ENCODE measurements around the gene RIPOR3. TPM values are rescaled to one million over a fixed set of nuclear protein-coding genes. Genes with fewer than 3 reads are reported as not detected.
A peak's percentile ranks its signal among the peaks of the same experiment; 100 is the strongest.
"Not testable (repeated sequence)": the region's sequence is repeated elsewhere in the genome, so short reads cannot be mapped to it uniquely, and the experiment has no call there.

RIPOR3 gene
- polyA plus RNA-seq, 3 donors: 5.4 to 10.8 (median 5.5) TPM

GRCh38 chr20:50683570-50683969 is 7.8 kb downstream of the RIPOR3 start:
- DNase-seq (ENCODE audit: extremely low read depth in 1 of 11, low read depth in 9 of 11, low spot score in 4 of 11): no peak

- DNase-seq (ENCODE audit: extremely low read depth in 1 of 11, low read depth in 9 of 11, low spot score in 4 of 11): no peak
These were observed 8.3 kb downstream of the RIPOR3 start for GRCh38 chr20:50682947-50683530.

GRCh38 chr20:50682065-50682464 is 9.3 kb downstream of the RIPOR3 start:
- no peak for DNase-seq (ENCODE audit: extremely low read depth in 1 of 11, low read depth in 9 of 11, low spot score in 4 of 11)

GRCh38 chr20:50681359-50682064 is 9.8 kb downstream of the RIPOR3 start:
- DNase-seq (ENCODE audit: extremely low read depth in 1 of 11, low read depth in 9 of 11, low spot score in 4 of 11): no peak

- no peak for DNase-seq (ENCODE audit: extremely low read depth in 1 of 11, low read depth in 9 of 11, low spot score in 4 of 11)
These were observed 11.0 kb downstream of the RIPOR3 start for GRCh38 chr20:50680105-50680960.

GRCh38 chr20:50679753-50680104 is 11.6 kb downstream of the RIPOR3 start:
- DNase-seq (ENCODE audit: extremely low read depth in 1 of 11, low read depth in 9 of 11, low spot score in 4 of 11): no peak

DNA sequence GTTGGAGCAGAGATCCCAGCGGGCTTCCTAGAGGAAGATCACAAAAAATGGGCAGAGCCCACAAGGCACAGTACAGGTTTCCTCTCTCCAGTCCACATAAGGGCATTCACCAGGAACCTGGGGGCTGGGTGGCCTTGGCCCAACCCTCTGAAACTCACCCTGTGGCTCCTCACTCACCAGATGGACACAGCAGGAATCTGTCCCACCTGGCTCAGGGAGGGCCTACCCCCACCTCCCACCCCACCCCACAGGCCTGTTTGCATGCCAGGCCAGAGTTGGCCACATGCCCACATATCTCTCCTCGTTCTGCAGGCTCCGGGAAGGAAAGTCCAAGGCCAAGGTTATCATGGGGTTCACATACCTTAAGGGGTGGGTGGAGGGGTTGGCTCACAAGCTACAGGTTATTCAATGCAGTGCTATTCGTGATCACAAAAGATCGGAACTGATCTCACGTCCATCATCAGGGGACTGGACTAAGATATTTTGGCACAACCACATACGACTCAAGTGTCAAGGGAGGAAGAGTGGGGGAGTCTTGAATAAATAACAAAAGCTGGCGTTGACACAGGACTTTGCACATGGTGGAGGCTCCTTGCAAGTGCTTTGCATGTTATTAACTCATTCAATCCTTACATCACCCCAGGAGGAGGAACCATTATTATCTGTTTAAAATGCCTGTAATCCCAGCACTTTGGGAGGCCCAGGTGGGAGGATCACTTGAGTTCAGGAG is 13.0 kb downstream of the RIPOR3 start:
- DNase-seq (ENCODE audit: extremely low read depth in 1 of 11, low read depth in 9 of 11, low spot score in 4 of 11): no peak

- no peak for DNase-seq (ENCODE audit: extremely low read depth in 1 of 11, low read depth in 9 of 11, low spot score in 4 of 11)
These were observed 14.5 kb downstream of the RIPOR3 start for GRCh38 chr20:50676858-50677257.

GRCh38 chr20:50676377-50676731 is 15.0 kb downstream of the RIPOR3 start:
- DNase-seq (ENCODE audit: extremely low read depth in 1 of 11, low read depth in 9 of 11, low spot score in 4 of 11): not testable (repeated sequence)

DNA sequence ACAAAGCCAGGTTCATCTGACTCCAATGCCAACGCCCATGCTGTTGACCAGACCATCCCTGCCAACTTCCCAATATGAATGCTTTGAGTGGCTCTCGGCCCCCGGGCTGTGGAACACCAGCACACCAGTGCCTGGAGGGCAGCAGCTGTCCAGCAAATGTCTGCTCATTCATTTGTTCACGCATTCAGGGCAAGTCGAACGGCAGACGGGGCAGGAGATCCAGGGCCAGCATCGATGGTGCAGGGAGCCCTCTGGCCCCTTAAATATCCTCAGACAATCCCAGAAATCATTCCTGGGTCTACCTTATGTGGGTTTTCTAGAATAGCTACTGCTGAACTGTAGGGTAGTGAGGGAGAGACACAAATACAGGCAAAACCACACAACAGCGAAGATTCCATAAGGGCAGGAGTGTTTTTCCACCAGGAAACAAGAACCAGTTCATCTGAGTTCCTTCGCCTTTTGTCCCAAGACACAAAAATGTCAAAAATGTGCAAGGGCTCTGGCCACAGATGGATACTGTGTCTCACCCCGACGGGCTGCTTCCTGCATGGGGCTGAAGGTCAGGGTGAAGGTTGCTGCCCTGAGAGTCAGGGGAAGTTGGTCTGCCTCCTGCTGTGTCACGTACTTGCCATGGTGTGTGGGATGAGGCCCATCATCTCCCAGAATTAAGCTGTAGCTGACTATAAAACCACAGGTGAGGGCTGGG is 15.5 kb downstream of the RIPOR3 start:
- DNase-seq (ENCODE audit: extremely low read depth in 1 of 11, low read depth in 9 of 11, low spot score in 4 of 11): no peak

DNA sequence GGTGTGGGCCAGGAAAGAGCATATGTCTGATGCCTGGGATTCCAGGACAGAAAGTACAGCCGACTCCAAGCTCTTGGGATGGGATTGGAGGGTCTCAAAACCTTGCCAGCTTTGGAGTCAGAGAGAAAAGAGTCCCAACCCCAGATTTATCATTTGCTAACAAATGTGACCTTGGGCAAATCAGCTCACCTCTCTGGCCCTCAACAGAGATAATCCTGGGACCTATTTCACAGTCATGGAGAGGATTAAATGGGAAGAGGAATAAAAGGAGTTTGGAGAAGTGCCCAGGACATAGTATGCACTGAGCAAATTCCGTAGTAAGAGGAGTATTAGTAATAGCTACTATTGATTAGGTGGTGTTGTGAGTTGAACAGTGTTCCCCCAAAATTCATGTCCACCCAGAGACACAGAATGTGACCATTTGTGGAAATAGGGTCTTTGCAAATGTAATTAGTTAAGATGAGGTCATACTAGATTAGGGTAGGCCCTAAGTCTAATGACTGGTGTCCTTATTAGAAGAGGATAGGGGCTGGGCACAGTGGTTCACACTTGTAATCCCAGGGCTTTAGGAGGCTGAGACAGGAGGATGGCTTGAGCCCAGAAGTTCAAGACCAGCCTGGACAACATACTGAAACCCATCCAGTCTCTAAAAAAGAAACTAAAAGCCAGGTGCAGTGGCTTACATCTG is 17.1 kb downstream of the RIPOR3 start:
- no peak for DNase-seq (ENCODE audit: extremely low read depth in 1 of 11, low read depth in 9 of 11, low spot score in 4 of 11)

DNA sequence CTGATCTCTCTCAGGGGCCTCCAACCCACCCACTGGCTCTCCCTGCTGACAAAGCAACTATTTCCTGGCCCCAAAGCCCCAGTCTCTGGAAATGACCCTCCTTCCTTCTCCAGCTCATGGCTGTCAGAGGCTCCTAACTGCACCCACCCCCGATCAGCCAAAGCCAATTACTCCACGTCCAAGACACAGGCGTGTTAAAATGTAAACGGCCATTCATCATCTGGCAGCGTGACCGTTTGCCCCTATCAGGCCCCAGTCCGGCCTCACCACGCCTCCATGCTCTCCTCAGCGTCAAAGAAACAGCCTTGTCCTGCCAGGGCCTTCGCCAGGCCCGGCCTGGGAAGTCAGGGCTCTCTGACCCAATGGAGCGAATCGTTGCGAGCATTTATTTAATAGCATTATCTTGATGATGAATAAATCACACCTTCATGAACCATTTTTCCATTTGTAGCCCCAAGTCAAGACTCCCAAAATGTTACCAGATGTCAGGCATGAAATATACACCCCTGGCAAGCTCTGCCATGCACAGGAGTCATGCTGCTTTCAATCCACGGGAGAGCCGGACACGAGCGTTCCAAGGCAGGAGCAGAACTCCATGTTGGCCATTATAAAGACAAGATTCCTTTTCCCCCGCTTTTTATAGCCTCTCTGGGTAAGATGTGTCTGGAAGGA is 17.7 kb downstream of the RIPOR3 start:
- peak in 6 of 11 donors; percentile 58 to 86 (median 78) for DNase-seq (ENCODE audit: extremely low read depth in 1 of 11, low read depth in 9 of 11, low spot score in 4 of 11)

GRCh38 chr20:50673146-50673465 is 18.2 kb downstream of the RIPOR3 start:
- no peak for DNase-seq (ENCODE audit: extremely low read depth in 1 of 11, low read depth in 9 of 11, low spot score in 4 of 11)

DNA sequence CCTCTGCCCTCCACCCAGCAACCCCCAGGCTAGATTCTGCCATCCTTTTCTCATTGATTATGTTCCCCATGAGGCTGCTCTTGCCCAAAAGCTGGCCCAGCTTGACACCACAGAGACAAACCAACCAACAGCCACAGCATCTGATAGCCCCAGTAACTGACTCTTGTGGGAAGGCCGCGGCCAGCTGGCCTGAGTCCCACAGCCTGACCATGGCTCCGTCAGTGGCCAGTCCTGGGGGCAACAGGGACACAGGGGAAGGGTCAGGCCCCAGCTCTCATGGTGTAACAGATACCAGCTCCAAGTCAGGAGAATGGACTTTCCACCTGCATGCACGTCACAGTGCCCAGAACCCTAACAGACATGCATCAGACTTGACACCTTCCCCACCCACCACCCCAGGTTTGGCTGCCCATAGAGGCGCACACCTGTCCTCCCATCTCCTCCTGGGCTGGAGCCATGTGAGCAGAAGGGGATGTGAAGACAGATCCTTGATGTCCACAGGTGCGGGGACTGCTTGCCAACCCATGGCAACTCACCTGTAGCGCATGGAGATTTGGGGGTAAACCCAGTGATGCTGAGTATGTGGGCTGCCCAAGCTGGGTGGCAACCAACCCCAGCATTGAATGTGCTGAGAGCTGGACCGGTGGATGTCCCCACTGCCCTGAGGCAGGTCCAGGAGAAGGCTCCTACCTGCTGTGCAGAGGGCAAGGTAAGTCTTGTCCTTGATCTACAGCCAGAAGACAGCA is 18.8 kb downstream of the RIPOR3 start:
- DNase-seq (ENCODE audit: extremely low read depth in 1 of 11, low read depth in 9 of 11, low spot score in 4 of 11): no peak

DNA sequence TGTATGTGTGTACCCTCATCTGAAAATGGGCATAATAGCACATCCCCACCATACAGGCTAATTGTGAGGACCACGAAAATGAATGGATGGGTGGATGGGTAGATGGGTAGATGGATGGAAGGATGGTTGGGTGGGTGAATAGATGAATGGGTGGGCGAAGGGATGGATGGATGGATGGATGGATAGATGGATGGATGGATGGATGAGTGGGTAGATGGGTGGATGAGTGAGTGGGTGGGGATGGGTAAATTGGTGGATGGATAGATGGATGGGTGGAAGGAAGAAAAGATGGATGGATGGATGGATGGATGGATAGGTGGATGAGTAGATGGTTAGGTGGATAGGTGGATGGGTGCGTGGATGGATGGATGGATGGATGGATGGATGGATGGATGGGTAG is 19.7 kb downstream of the RIPOR3 start:
- no peak for DNase-seq (ENCODE audit: extremely low read depth in 1 of 11, low read depth in 9 of 11, low spot score in 4 of 11)

DNA sequence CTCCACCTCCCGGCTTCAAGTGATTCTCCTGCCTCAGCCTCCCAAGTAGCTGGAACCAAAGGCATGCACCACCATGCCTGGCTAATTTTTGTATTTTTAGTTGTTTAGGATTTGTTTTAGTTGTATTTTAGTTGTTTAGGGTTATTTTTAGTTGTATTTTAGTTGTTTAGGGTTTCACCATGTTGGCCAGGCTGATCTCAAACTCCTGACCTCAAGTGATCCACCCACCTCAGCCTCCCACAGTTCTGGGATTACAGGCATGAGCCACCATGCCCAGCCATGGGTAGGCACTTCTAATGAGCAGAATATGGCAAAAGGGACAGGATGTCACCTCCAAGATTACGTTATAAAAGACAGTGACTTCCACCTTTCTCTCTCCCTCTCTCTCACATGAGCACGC is 20.3 kb downstream of the RIPOR3 start:
- not testable (repeated sequence) for DNase-seq (ENCODE audit: extremely low read depth in 1 of 11, low read depth in 9 of 11, low spot score in 4 of 11)

GRCh38 chr20:50670126-50670862 is 21.0 kb downstream of the RIPOR3 start:
- DNase-seq (ENCODE audit: extremely low read depth in 1 of 11, low read depth in 9 of 11, low spot score in 4 of 11): no peak

Measured in renal cortex interstitium (tissue), 11 donors.